Activated CD4-positive, alpha-beta T cell treated with anti-CD3 and anti-CD28 coated beads, Interleukin-2, Interleukin-6, amounts not matched to agents 100 ng/mL and 50 ng/mL, durations not matched to agents 16 hours and 8 hours (primary cell): ENCODE results near the gene EAF2.
"Not testable (repeated sequence)": the region's sequence is repeated elsewhere in the genome, so short reads cannot be mapped to it uniquely, and the experiment has no call there.

Experiments
- DNase-seq: peaks from one replicate; pipeline ENCODE4 v3.0.0-alpha.2; 2020

Gene EAF2

DNA sequence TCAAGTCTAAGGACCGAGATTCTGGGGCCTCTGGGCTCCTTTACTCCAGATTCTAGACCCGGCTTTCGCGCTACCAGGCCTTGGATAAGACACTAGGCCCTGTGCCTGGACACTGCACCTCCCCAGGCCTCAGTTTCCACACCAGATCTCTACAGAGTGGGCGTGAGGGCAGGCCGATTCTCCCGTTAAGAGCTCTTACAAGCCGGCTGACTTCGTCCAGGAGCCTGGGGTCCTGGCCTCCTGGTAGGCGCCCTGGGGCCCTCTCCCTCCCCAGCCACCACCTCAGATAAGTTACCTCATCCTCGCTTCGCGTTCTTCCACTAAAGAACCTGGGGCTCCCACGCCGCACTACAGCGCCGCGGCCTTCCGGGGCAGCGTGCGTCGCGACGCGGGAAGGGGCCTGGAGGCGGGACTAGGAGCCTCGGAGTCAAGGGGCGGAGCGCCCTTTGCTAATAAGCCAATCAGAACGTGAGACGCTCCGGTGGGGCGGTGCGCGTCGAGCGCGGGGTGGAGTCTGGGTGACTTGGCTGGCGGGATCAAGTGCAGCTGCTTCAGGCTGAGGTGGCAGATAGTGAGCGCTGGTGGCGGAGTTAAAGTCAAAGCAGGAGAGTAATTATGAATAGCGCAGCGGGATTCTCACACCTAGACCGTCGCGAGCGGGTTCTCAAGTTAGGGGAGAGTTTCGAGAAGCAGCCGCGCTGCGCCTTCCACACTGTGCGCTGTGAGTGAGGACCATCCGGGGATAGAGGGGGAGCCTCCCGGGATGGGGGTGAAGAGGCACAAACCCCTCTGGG is at the start of gene EAF2, which contains the start of gene IQCB1:
EAF2 (plus strand) TSS at position 539 of the 794 bp plus-strand sequence; CDS start at position 616, 77 bp downstream.
IQCB1 (minus strand) TSS at position 390 of the 794 bp plus-strand sequence. CDS start 6,100 bp downstream, outside the sequence.
- DNase-seq = peak; percentile 99

DNA sequence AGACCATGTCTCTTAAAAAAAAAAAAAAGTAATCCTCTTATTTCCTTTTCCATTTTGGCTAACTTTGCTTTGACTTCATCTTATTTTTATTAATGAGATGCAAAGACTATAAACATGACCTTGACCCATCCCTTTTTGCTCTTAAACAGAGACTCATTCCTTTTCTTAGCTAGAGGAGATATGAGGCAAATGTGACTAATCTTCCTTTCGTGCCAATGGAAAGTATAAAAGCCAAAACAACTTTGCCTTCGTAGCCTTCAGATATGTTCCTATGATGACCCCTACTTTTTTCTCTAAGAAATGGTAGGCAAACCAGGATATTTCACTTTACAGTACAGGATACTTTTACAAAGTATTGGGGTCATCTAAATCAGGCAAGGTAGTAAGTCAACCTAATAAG is 48.5 kb upstream of the EAF2 start:
- no peak for DNase-seq

DNA sequence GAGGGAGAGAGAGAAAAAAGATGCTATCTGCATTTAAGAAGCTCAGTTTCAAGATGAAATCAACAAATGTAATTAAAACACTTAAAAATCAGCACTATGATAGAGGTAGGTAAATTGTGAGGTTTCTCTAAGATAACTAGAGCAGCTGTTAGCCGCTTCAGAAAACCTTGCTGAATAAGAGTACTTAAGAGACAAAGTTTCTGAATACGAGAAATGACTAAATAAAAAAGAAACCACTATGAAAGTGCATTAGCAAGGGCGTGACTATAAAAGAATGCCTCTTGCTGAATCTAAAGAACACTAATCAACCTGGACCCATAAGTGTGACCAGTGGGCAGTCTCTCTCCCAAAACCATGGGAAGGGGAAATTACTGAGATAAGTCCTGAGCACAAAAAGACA is 41.9 kb upstream of the EAF2 start:
- no peak for DNase-seq

DNA sequence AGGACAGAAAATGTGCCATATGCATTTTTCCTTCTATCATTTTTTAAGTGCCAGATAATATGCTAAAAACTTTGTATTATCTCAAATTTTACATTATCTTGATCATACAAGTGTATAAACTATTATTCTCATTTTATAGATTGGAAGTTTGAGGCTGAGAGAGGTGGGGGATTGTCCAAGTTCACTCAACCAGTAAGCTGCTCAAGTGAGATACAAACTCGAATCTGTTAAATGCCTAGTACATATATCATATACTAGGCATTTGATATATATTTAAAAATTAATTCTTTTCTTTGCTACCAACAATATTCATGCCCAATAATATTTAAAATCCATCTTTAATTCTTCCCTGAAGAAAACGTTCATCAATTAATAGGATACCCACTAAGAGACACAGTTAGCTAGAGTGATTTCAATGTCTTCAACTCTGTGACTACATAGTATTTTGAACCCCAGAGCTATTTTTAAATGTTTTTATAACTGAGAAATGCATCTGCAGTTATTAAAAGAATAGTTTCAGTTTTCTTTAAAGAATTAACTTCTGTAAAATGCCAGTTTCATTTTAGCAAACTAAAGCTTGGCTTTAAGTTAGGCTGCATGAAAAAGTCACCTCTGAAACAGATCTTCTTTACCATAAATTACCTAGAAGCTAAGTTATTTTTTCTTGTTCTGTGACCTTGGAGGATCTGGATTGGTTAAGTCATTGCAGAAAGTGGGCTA is 40.6 kb upstream of the EAF2 start:
- no peak for DNase-seq

DNA sequence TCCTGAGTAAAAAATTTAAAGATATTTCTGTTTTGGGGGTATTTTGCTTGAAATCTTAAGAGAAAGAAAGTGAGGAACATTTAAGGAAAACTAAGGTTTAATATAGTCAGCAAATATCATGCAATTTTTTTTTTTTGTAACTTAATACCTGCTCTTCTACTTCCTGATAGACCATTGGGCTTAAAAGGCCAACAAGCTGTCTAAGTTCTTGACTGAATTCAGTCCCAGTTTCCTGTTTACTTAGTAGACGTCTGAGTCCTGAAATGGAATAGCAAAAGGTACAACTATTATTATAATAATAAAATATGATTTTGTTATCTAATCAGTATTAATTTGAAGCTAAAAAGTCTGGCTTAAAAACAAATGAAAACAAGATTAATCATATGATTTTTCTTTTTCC is 38.0 kb upstream of the EAF2 start:
- DNase-seq = no peak

DNA sequence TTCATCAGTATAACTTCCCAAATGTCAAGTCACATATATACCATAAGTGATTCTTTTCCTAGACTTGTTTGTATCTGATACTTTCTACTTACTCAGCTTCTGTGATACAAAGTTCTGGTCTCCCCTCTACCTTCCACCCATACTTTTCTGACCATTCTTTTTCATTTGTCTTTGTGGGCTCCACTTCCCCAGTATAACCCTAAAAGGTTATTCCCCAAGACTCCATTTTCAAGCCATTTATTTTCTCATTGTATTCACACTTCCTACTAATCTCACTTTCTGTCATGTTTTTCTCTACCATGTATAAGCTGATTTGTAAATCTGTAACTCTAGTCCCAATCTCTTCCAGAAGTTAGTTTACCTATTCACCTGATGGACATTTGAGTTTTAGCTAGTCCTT is 34.1 kb upstream of the EAF2 start:
- DNase-seq = no peak

DNA sequence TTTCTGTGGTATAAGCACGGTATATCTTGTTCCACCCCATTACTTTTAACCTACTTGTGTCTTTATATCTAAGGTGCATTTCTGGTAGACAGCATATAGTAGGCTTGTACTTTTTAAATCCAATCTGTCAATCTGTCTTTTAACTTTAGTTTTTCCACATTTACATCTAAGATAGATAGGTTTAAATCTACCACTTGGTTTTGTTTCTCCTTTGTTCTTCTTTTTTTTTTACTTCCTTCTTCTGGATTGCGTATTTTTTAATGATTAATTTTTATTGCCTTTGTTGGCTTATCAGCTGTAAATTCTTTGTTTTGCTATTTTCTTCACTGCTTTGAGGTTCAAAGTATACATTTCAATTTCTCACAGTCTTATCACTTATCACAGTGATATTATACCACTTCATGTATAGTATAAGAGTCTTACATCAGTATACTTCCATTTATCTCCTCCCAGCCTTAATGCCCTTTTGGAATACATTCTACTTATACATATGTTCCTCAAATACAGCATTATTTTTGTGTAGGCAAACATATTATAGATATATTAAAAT is 31.2 kb upstream of the EAF2 start:
- DNase-seq = no peak

DNA sequence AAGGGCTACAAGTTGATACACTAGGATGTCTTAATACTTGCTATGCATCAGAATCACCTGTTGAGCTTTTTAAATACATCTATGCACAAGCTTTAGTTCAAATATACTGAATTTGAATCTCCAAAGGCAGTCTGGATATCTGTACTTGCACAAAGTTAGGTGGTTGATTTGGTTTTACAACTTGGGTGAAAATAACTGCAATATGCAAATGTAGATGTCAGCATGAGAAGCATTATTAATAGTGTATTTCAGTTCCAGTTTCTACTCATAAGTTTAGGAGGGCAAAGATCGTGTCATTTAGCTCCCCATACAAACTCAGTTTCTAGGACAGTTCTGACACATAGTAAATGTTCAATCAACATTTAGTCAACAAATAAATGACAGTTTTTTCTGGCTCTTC is 25.8 kb upstream of the EAF2 start:
- no peak for DNase-seq

DNA sequence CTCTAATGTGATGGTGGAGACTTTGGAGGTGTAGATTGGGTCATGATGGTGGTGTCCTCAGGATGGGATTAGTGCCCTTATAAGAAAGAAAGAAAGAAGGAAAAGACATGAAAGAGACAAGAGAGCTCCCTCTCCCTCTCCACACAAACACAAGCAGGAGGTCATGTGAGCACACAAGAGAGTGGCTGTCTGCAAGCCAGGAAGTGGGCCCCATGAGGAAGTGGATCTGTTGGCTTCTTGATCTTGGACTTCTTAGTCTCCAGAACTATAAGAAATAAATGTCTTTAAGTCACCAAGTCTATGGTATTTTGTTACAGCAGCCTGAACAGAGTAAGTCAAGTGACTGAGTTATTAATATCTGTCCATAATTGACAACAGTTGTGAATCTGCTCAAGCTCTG is 17.3 kb upstream of the EAF2 start:
- no peak for DNase-seq

DNA sequence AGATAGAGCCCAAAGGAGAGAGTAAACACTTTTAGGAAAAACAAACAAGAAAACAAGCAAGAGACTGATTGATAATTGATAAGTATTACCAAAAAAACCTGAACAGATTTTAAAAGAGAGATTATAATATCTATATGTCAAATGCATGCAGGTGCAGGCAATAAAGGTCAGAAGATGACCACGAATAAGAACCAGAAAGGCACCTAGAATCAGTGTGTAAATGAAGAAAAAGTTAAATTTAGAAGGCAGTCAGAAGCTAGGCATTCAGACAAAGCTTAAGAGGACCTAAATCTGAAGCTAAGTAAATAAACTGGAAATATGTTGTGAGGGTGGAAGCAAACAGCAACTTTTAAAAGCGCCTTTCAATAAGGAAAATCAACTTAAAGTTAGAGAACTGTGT is 16.4 kb upstream of the EAF2 start:
- no peak for DNase-seq

DNA sequence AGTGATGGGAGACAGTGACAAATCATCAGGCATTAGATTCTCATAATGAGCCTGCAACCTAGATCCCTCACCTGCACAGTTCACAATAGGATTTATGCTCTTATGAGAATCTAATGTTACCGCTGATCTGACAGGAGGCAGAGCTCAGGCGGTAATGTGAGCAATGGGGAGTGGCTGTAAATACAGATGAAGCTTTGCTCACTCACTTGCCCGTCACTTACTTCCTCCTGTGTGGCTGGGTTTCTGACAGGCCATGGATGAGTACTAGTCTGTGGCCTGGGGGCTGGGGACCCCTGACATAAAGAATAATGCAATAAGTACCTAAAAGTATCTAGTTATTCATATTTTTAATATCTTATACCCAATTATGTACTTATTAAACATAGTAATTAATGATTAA is 15.8 kb upstream of the EAF2 start:
- DNase-seq = no peak

DNA sequence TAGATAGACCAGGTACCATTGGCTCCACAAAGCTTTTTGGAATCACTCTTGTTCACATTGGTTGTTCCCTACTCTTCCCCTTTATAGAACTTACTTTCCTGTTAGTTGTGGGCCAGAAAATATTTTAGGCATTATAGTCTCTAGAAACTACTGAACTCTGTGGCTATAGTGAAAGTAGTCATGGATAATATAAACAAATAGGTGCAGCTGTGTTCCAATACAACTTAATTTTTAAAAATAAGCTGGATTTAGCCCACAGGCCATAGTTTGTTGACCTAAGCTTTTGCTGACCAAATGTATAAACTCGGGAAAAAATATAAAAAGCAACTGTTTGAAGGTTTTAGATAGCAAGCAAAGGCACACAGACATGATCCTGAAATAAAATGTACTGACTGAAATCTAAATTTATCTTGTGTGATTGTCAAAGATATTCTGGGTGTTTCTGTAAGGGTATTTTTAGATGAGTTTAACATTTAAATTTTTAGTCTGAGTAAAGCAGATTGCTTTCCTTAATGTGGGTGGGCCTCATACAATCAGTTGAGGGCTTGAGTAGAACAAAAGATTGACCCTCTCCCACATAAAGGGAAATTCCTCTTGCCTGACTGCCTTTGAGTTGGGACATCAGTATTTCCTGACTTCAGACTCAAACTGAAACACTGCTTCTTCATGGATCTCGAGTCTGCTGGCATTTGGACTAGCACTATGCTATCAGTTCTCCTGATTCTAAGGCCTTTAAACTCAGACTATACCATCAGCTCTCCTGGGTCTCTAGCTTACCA is 13.4 kb upstream of the EAF2 start:
- DNase-seq = no peak

DNA sequence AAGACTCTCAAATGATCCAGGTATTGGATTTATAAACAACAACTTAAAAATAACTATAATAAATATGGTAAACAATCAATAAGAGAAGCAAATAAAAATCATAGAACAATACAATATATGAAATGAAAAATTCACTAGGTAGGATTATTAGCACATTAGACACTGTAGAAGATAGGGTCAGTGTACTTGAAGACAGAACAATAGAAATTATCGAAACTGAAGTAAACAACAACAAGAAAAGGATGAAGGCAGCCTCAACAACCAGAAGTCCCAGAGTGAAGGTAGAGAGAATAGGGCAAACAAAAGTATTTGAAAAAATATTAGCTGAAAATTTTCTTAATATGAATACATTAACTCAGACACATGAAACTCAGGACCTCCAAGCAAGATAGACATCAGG is 12.0 kb upstream of the EAF2 start:
- DNase-seq = no peak

DNA sequence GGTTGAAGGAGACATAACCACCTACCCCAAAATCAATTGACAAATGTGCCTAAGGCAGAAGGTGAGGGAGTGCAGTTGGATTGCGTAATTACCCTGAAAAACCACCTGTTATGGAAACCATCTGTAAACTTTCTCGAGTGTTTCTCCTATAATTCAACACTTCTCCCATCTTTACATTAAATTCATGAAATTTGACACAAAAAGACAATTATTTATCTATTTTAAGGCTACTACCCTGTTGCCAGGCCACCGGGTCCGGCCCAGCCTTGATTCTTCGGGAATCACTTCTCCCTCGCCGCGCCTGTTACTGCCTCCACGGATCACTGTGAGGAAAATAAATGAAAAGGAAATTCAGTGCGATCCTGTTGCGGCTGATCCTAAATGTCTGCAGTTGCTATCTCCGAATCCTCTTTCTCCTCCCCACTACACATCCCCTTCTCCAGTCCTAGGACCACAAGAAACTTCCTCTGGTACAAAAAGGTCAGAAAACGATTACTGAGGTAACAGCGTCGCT is 795 bp upstream of the EAF2 start:
- DNase-seq = peak; percentile 18

DNA sequence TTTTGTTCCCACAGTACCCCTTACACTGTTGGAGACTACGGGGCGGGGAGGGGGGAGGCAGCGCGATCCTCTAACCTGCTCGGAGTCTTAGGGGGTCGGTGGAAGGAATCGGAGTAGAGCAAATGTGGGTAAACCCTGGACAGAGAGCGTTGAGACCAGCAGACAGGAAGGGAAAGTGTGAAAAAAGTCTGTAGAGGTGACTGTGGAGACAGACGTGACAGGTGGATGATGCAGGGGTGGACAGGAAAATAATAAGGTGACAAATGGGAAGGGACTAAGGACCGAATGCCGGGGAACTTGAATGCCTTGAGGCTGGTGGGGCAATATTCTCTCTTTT is 424 bp downstream of the EAF2 start:
- peak; percentile 40 for DNase-seq

DNA sequence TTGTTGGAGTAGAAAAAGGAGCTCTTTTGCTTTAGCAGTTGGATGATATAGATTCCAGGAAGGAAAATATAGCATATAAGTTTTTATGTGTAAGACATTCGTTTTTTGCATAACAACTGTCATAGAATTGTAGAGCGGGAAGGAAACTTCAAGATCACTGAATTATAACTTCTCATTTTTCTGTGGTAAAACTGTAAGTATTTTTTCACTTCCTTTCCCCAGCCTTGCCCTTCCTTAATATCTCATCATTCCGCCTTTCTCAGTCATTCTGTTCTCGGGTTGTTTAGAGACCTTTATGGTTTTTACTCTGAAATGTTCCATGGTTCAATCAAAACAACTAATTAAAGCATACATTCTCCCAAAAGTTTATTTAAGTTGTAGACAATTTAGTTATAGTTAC is 1.1 kb downstream of the EAF2 start:
- peak; percentile 14 for DNase-seq

DNA sequence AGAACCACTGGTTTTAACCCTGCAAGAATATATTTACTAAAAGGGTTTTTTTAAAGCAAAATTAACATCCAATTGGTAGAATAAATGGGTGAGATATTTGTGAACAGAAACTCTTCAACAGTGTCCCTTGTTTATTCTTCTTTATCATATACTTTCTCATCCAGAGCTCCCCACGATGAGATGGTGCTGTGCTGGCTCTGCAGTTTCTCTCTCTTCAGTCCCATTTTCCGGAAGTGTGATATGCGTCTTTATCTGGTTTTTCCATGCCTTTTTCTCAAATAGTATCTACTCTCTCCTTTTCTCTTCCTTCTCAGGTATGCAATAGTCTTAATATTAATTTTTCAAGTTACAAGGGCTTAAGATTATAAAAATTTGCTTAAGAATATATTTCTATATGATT is 1.5 kb downstream of the EAF2 start:
- DNase-seq = no peak

DNA sequence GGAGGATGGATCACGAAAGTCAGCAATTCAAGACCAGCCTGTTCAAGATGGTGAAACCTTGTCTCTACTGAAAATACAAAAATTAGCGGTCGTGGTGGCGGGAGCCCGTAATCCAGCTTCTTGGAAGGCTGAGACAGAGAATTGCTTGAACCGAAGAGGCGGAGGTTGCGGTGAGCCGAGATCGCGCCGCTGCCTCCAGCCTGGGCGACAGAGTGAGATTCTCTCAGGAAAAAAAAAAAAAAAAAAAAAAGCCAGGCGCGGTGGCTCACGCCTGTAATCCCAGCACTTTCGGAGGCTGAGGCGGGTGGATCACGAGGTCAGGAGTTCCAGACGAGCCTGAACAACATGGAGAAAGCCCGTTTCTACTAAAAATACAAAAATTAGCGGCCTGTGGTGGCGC is 5.0 kb downstream of the EAF2 start:
- no peak for DNase-seq

DNA sequence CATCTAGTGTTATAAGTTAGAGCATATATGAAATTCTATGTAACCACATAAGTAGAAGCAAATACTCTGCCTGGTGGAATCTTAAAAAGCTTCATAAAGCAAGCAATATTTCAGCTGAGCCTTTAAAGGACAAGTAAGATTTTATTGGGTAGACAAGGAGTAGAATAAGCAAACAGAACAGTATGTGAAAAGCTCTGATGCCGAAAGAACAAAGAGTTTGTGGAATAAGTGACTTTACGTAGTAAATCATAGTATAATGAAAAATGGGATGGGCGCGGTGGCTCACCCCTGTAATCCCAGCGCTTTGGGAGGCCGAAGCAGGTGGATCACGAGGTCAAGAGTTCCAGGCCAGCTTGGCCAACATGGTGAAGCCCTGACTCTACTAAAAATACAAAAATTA is 9.9 kb downstream of the EAF2 start:
- no peak for DNase-seq

DNA sequence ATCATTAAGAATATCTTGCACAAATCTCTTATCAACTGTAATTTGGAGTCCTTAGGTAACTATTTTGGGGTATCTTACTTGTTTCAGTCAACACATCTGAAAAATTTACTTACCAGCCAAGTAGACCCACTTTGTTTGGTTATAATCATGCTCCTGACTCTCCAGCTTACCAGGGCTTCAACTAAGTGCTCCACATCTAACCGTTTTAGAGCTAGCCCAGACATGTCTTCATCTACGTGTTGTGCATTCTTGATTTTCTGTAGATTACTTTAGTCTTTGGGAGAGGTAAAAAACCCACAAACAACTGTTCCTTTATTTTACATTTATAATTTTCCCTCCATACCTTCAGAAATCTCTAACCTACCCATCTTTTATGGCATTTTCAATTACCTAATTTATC is 17.2 kb downstream of the EAF2 start:
- no peak for DNase-seq

DNA sequence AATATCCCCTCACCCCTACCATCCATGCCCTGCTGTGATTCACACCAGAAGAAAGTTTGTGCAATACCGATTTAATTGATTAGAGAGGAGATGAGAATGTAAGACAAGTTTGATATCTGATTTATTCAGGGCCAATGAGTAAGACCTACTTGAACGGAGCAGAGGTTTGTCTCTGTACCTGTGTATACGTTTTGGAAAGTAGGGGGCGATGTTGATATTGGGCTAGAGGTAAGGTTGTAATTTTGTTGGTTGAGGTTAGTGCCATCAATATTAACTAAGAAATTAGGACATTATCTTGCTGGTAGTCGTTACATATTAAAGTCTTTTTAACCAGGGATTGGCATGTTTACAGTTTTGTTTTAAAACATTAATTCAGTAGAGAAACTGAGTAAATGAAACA is 20.5 kb downstream of the EAF2 start:
- DNase-seq = peak; percentile 41

DNA sequence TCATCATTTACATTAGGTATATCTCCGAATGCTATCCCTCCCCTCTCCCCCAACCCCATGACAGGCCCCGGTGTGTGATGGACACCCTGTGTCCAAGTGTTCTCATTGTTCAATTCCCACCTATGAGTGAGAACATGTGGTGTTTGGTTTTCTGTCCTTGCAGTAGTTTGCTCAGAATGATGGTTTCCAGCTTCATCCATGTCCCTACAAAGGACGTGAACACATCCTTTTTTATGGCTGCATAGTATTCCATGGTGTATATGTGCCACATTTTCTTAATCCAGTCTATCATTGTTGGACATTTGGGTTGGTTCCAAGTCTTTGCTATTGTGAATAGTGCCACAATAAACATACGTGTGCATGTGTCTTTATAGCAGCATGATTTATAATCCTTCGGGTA is 22.8 kb downstream of the EAF2 start:
- not testable (repeated sequence) for DNase-seq

DNA sequence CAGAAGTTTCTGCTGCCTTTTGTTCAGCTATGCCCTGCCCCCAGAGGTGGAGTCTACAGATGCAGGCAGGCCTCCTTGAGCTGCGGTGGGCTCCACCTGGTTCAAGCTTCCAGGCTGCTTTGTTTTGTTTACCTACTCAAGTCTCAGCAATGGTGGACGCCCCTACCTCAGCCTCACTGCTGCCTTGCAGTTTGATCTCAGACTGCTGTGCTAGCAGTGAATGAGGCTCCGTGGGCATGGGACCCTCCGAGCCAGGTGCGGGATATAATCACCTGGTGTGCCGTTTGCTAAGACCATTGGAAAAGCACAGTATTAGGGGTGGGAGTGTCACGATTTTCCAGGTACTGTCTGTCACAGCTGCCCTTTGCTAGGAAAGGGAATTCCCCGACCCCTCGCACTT is 28.2 kb downstream of the EAF2 start:
- DNase-seq = not testable (repeated sequence)
